ENCODE measurements around the gene CDV3. TPM values are rescaled to one million over a fixed set of nuclear protein-coding genes. Genes with fewer than 3 reads are reported as not detected.

CDV3 gene
- total and polyA plus RNA-seq, 9 of the 15 experiments (the other 6 are each of a cell fraction or from before 2014, with no cell fraction given), result 72.3 to 273 (median 116) TPM

GRCh38 chr3:133573629-133574194 lies at the start of gene CDV3 (continued):
- no peak for TF ChIP-seq ZBTB12 (CRISPR knock-in tag; IDR thresholded peaks at IDR 0.05)
- peak; percentile 79 for TF ChIP-seq RBFOX2 (IDR thresholded peaks at IDR 0.05; ENCODE audit: low read depth, low read length)
- TF ChIP-seq GABPB1 (CRISPR knock-in tag; IDR thresholded peaks at IDR 0.05), result no peak
- no peak for TF ChIP-seq NFRKB (IDR thresholded peaks at IDR 0.05; ENCODE audit: low read depth)
- TF ChIP-seq ASH1L (IDR thresholded peaks at IDR 0.05; ENCODE audit: borderline replicate concordance, low read depth, partially characterized antibody), result no peak
- TF ChIP-seq ATF7 (IDR thresholded peaks at IDR 0.05), result peak; percentile 92
- TF ChIP-seq PTRF (tag; IDR thresholded peaks at IDR 0.05), result no peak
- TF ChIP-seq ZBTB7A (IDR thresholded peaks at IDR 0.05; ENCODE audit: borderline replicate concordance, control insufficient read depth, low read depth, low read length), result peak; percentile 49; the same call in 1 of the 2 replicates
- peak; percentile 13; the same call in 1 of the 2 replicates for TF ChIP-seq MAX (CRISPR knock-in tag; IDR thresholded peaks at IDR 0.05)
- TF ChIP-seq HINFP (tag; conservative IDR thresholded peaks at IDR 0.05; ENCODE audit: low read depth), result no peak
- TF ChIP-seq MYC (IDR thresholded peaks at IDR 0.05; ENCODE audit: low read depth, low read length), result no peak
- TF ChIP-seq MYC (CRISPR knock-in tag; IDR thresholded peaks at IDR 0.05; ENCODE audit: borderline replicate concordance, low read depth), result no peak
- TF ChIP-seq PML (IDR thresholded peaks at IDR 0.05; ENCODE audit: low read length), result no peak
- TF ChIP-seq DEAF1 (CRISPR knock-in tag; IDR thresholded peaks at IDR 0.05), result no peak
- TF ChIP-seq MTA1 (IDR thresholded peaks at IDR 0.05; ENCODE audit: borderline replicate concordance), result no peak
- TF ChIP-seq HCFC1 (IDR thresholded peaks at IDR 0.05; ENCODE audit: low read depth, low read length), result peak; percentile 23
- TF ChIP-seq XRCC4 (IDR thresholded peaks at IDR 0.05; ENCODE audit: extremely low read depth, insufficient read depth, insufficient read length), result no peak
- TF ChIP-seq CREB3 (tag; conservative IDR thresholded peaks at IDR 0.05; ENCODE audit: low read depth), result no peak
- no peak for TF ChIP-seq PYGO2 (tag; IDR thresholded peaks at IDR 0.05)
- peak; percentile 52; the same call in 1 of the 2 replicates for TF ChIP-seq PHF8 (IDR thresholded peaks at IDR 0.05; ENCODE audit: borderline replicate concordance, low read length)
- no peak for TF ChIP-seq SRSF3 (IDR thresholded peaks at IDR 0.05; ENCODE audit: insufficient read depth, low read length)
- TF ChIP-seq MYNN (IDR thresholded peaks at IDR 0.05), result no peak
- no peak for TF ChIP-seq MYNN (CRISPR knock-in tag; IDR thresholded peaks at IDR 0.05)
- no peak for TF ChIP-seq RFX7 (CRISPR knock-in tag; IDR thresholded peaks at IDR 0.05)
- TF ChIP-seq KDM2B (CRISPR knock-in tag; IDR thresholded peaks at IDR 0.05), result no peak
